Stomach (tissue), 4 donors: ENCODE measurements around the gene MTX3.

ENCODE experiments used
- EP300 ChIP-seq: sonication (generic); formaldehyde crosslinking; IDR thresholded peaks from one replicate; pipeline ENCODE4 v1.6.1; 2017; ENCODE audit warnings: antibody characterized with exemption
- POLR2A ChIP-seq, 4 donors: fragments of 450-650 bp; IDR thresholded peaks; one replicate each; pipeline ENCODE4 v1.6.1; 2016; ENCODE audit warnings: antibody characterized with exemption in 4 of 4, control low read depth in 2 of 4, mild to moderate bottlenecking in 1 of 4, moderate library complexity in 1 of 4
- POLR2AphosphoS5 ChIP-seq, 3 donors: sonication (generic); formaldehyde crosslinking; IDR thresholded peaks; one replicate each; pipeline ENCODE4 v1.6.1; 2016; ENCODE audit warnings: antibody characterized with exemption in 3 of 3
- TF ChIP-seq, protein P1 (sequence below), 7 experiments: fragments of 450-650 bp in 4 of 7; fragments of 200-600 bp in 3 of 7; sonication (generic) in 3 of 7; IDR thresholded peaks; one replicate each; pipeline ENCODE4 v1.5.1; 2016 to 2019; ENCODE audit warnings: antibody characterized with exemption in 7 of 7, control low read depth in 2 of 7, mild to moderate bottlenecking in 1 of 7

DNA sequence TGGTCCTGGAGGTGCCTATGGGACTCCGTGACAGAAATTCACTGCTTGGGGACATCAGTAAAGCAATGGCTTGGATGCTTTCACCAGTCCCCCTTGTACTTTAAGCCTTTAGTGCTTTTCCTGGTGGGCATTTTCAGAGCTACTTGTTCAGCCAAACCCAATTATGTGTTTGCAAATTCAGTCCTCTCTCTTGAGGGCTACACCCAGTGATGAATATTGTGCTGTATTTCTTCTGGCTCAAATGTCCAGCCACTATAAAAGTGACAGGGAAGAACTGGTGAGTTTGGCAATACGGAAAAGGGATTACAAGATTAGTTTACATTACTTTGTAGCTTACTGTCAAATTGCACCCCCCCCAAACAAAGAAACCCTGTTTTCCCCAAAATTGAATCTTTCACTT, 48.6 kb upstream of the MTX3 start:
- TF ChIP-seq, protein P1, sequence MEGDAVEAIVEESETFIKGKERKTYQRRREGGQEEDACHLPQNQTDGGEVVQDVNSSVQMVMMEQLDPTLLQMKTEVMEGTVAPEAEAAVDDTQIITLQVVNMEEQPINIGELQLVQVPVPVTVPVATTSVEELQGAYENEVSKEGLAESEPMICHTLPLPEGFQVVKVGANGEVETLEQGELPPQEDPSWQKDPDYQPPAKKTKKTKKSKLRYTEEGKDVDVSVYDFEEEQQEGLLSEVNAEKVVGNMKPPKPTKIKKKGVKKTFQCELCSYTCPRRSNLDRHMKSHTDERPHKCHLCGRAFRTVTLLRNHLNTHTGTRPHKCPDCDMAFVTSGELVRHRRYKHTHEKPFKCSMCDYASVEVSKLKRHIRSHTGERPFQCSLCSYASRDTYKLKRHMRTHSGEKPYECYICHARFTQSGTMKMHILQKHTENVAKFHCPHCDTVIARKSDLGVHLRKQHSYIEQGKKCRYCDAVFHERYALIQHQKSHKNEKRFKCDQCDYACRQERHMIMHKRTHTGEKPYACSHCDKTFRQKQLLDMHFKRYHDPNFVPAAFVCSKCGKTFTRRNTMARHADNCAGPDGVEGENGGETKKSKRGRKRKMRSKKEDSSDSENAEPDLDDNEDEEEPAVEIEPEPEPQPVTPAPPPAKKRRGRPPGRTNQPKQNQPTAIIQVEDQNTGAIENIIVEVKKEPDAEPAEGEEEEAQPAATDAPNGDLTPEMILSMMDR (IDR thresholded peaks at IDR 0.05): no peak
- no peak for TF ChIP-seq POLR2A (IDR thresholded peaks at IDR 0.05)
- no peak for TF ChIP-seq POLR2AphosphoS5 (IDR thresholded peaks at IDR 0.05)
- TF ChIP-seq EP300: no peak
